Measurements from ENCODE around the gene IFNW1.
"Not testable (repeated sequence)": the region's sequence is repeated elsewhere in the genome, so short reads cannot be mapped to it uniquely, and the experiment has no call there.

The IFNW1 gene

GRCh38 chr9:21141427-21141882, at the start of gene IFNW1:
IFNW1 (minus strand) TSS chr9:21141832; CDS start chr9:21141570, 262 bp downstream.
- no peak for DNase-seq

GRCh38 chr9:21187487-21187886, 45.9 kb upstream of the IFNW1 start, which contains the start of gene IFNA4:
IFNA4 (minus strand) TSS chr9:21187587; CDS start chr9:21187531, 56 bp downstream.
- DNase-seq = not testable (repeated sequence)

- DNase-seq = peak; percentile 31
Measured at GRCh38 chr9:21182810-21183736, 41.4 kb upstream of the IFNW1 start.

GRCh38 chr9:21174671-21175070, 33.0 kb upstream of the IFNW1 start:
- DNase-seq = no peak

- no peak for DNase-seq
Measured at GRCh38 chr9:21172156-21172555, 30.5 kb upstream of the IFNW1 start.

GRCh38 chr9:21171351-21171750, 29.7 kb upstream of the IFNW1 start:
- no peak for DNase-seq

- not testable (repeated sequence) for DNase-seq
Measured at GRCh38 chr9:21166560-21166959, 24.9 kb upstream of the IFNW1 start, which contains the start of gene IFNA21. IFNA21 (minus strand) TSS chr9:21166660; CDS start chr9:21166612, 48 bp downstream.

- no peak for DNase-seq
Measured at GRCh38 chr9:21165516-21165915, 23.9 kb upstream of the IFNW1 start.

GRCh38 chr9:21160178-21160577, 18.5 kb upstream of the IFNW1 start:
- DNase-seq = no peak

GRCh38 chr9:21155501-21155900, 13.9 kb upstream of the IFNW1 start:
- DNase-seq = no peak

- no peak for DNase-seq
Measured at GRCh38 chr9:21154018-21154608, 12.5 kb upstream of the IFNW1 start.

GRCh38 chr9:21153336-21154017, 11.8 kb upstream of the IFNW1 start:
- no peak for DNase-seq

- DNase-seq = no peak
Measured at GRCh38 chr9:21144603-21145002, 3.0 kb upstream of the IFNW1 start.

GRCh38 chr9:21137020-21137419, 4.6 kb downstream of the IFNW1 start:
- DNase-seq = no peak

GRCh38 chr9:21135736-21136135, 5.9 kb downstream of the IFNW1 start:
- no peak for DNase-seq

GRCh38 chr9:21128186-21128585, 13.4 kb downstream of the IFNW1 start:
- DNase-seq = not testable (repeated sequence)

- DNase-seq = no peak
Measured at GRCh38 chr9:21121595-21122251, 19.9 kb downstream of the IFNW1 start.

GRCh38 chr9:21121079-21121478, 20.6 kb downstream of the IFNW1 start:
- no peak for DNase-seq

GRCh38 chr9:21119093-21119770, 22.4 kb downstream of the IFNW1 start:
- peak; percentile 31 for DNase-seq

- no peak for DNase-seq
Measured at GRCh38 chr9:21114311-21114710, 27.3 kb downstream of the IFNW1 start.

- no peak for DNase-seq
Measured at GRCh38 chr9:21110708-21111576, 30.7 kb downstream of the IFNW1 start.

Measured in CD4-positive, alpha-beta T cell treated with Interleukin-15 for 1 hour (primary cell).